CD4-positive, CD25-positive, alpha-beta regulatory T cell (primary cell): ENCODE results near the gene CFAP157. TPM values are rescaled to one million over a fixed set of nuclear protein-coding genes. Genes with fewer than 3 reads are reported as not detected.

Source experiments
- ATAC-seq, 2 donors: fragments of 150-1000 bp; cut with Tn5 transposase; one replicate each; pipeline ENCODE4 v1.10.0; 2021; ENCODE audit warnings: low read depth in 2 of 2, moderate number of reproducible peaks in 2 of 2, moderate library complexity in 1 of 2
- DNase-seq, 3 donors: peaks; one replicate each; pipeline versions ENCODE4 v3.0.0 to v3.0.0-alpha.2; 2012 to 2022; ENCODE audit warnings: mixed read lengths in 1 of 3
- H3K27ac ChIP-seq: one replicate; pipeline ENCODE4 v1.7.0; 2013; ENCODE audit warnings: mild to moderate bottlenecking, low read length; ENCODE audit not compliant: insufficient read depth, poor library complexity, severe bottlenecking
- H3K27me3 ChIP-seq: one replicate; pipeline ENCODE4 v1.7.0; 2013; ENCODE audit warnings: low read length; ENCODE audit not compliant: control insufficient read depth, insufficient read depth
- H3K36me3 ChIP-seq: one replicate; pipeline ENCODE4 v1.7.0; 2013; ENCODE audit warnings: mild to moderate bottlenecking, low read length, moderate library complexity; ENCODE audit not compliant: control insufficient read depth, insufficient read depth
- H3K4me1 ChIP-seq: 2 replicates; pipeline ENCODE4 v1.7.0; 2013; ENCODE audit warnings: mild to moderate bottlenecking, low read length; ENCODE audit not compliant: insufficient read depth, control insufficient read depth, poor library complexity, severe bottlenecking
- H3K4me3 ChIP-seq: one replicate; pipeline ENCODE4 v1.7.0; 2013; ENCODE audit warnings: low read depth, mild to moderate bottlenecking, low read length, moderate library complexity
- H3K9me3 ChIP-seq, 2 experiments: 1 replicate in 1 of 2; 2 replicates in 1 of 2; pipeline ENCODE4 v1.7.0; 2013; ENCODE audit warnings: low read length in 2 of 2, mild to moderate bottlenecking in 1 of 2, moderate library complexity in 1 of 2; ENCODE audit not compliant: control insufficient read depth in 2 of 2
- H3K27ac Mint-ChIP-seq, 3 donors: one replicate each; pipeline ENCODE4 v1.8.0; 2020 to 2022; ENCODE audit warnings: mild to moderate bottlenecking in 3 of 3, mixed read lengths in 3 of 3, moderate library complexity in 2 of 3
- H3K27me3 Mint-ChIP-seq: one replicate; pipeline ENCODE4 v1.8.0; 2022; ENCODE audit warnings: mild to moderate bottlenecking, mixed read lengths
- H3K36me3 Mint-ChIP-seq: one replicate; pipeline ENCODE4 v1.8.0; 2020; ENCODE audit warnings: mixed read lengths
- H3K4me1 Mint-ChIP-seq, 4 donors: one replicate each; pipeline ENCODE4 v1.8.0; 2020 to 2022; ENCODE audit warnings: mixed read lengths in 4 of 4, mild to moderate bottlenecking in 1 of 4
- H3K4me3 Mint-ChIP-seq, 4 donors: one replicate each; pipeline ENCODE4 v1.8.0; 2020 to 2022; ENCODE audit warnings: mild to moderate bottlenecking in 4 of 4, mixed read lengths in 4 of 4, moderate library complexity in 3 of 4
- H3K9me3 Mint-ChIP-seq, 7 donors: one replicate each; pipeline ENCODE4 v1.8.0; 2020 to 2022; ENCODE audit warnings: mixed read lengths in 7 of 7, mild to moderate bottlenecking in 3 of 7, moderate library complexity in 2 of 7
- polyA plus RNA-seq, 4 donors: library from polyadenylated mRNA; unstranded; fragments of 300-500 nt; fragmentation: Illumina TruSeq; gene quantifications; one replicate each; pipeline ENCODE4 v1.2.3, GENCODE V29; 2021
- total RNA-seq: library from RNA; stranded (reverse); gene quantifications from one replicate; pipeline ENCODE4 v1.2.3, GENCODE V29; 2022

Gene CFAP157
- not detected for total RNA-seq
- under 1 TPM; 0.20 to 0.57 (median 0.26) TPM for polyA plus RNA-seq

- Mint-ChIP-seq H3K36me3 (peaks cover 3% of the 10 kb centered on the region), H3K27ac (peak within 1 kb of the TSS in 1 of 3 donors; percentile 69), H3K4me1 (peaks cover 0 to 29% (median 5%) of the 10 kb centered on the region in 4 donors), H3K27me3 (no peaks in the 10 kb centered on the region), H3K9me3 (peaks cover 0 to 2% (median 0%) of the 10 kb centered on the region in 7 donors), H3K4me3 (peak within 1 kb of the TSS in 1 of 4 donors; percentile 82)
- H3K4me3 ChIP-seq: no peak within 1 kb of the TSS
- H3K9me3 ChIP-seq: no peaks in the 10 kb centered on the region
- H3K27ac ChIP-seq: no peak within 1 kb of the TSS
- no peaks in the 10 kb centered on the region for H3K36me3 ChIP-seq
- no peaks in the 10 kb centered on the region for H3K27me3 ChIP-seq
- DNase-seq: no peak
- ATAC-seq: no peak
- peaks cover 6% of the 10 kb centered on the region for H3K4me1 ChIP-seq
Measured at GRCh38 chr9:127706836-127707241, at the start of gene CFAP157. TSS of gene CFAP157 (plus strand) at chr9:127706988. CDS start at chr9:127707032, 44 bp downstream.

- H3K27ac ChIP-seq: no peak overlapping the region
- H3K27ac Mint-ChIP-seq: no peak overlapping the region
- ATAC-seq (no peak), DNase-seq (no peak)
- H3K4me3 Mint-ChIP-seq: no peak overlapping the region
- H3K4me3 ChIP-seq: no peak overlapping the region
- no peaks in the 10 kb centered on the region for H3K9me3 ChIP-seq
- no peaks in the 10 kb centered on the region for H3K36me3 Mint-ChIP-seq
- H3K4me1 Mint-ChIP-seq: no peaks in the 10 kb centered on the region
- H3K9me3 Mint-ChIP-seq: no peaks in the 10 kb centered on the region
- no peaks in the 10 kb centered on the region for H3K27me3 ChIP-seq
- no peaks in the 10 kb centered on the region for H3K4me1 ChIP-seq
- H3K27me3 Mint-ChIP-seq: peaks cover 43% of the 10 kb centered on the region
- H3K36me3 ChIP-seq: no peaks in the 10 kb centered on the region
Measured at GRCh38 chr9:127658428-127658827, 48.4 kb upstream of the CFAP157 start.

- DNase-seq (no peak), ATAC-seq (no peak)
- no peaks in the 10 kb centered on the region for H3K4me1 Mint-ChIP-seq
- H3K9me3 ChIP-seq: no peaks in the 10 kb centered on the region
- peaks cover 39% of the 10 kb centered on the region for H3K27me3 Mint-ChIP-seq
- no peak overlapping the region for H3K4me3 Mint-ChIP-seq
- H3K4me3 ChIP-seq: no peak overlapping the region
- no peak overlapping the region for H3K27ac ChIP-seq
- no peaks in the 10 kb centered on the region for H3K27me3 ChIP-seq
- H3K4me1 ChIP-seq: no peaks in the 10 kb centered on the region
- H3K36me3 Mint-ChIP-seq: peaks cover 9% of the 10 kb centered on the region
- no peaks in the 10 kb centered on the region for H3K9me3 Mint-ChIP-seq
- H3K27ac Mint-ChIP-seq: no peak overlapping the region
- H3K36me3 ChIP-seq: no peaks in the 10 kb centered on the region
Measured at GRCh38 chr9:127660886-127661741, 45.7 kb upstream of the CFAP157 start.

- Histone ChIP-seq H3K27ac (no peak overlapping the region), H3K4me3 (no peak overlapping the region), H3K36me3 (no peaks in the 10 kb centered on the region), H3K9me3 (no peaks in the 10 kb centered on the region), H3K27me3 (no peaks in the 10 kb centered on the region), H3K4me1 (no peaks in the 10 kb centered on the region)
- Mint-ChIP-seq H3K4me1 (no peaks in the 10 kb centered on the region), H3K27me3 (peaks cover 35% of the 10 kb centered on the region), H3K4me3 (no peak overlapping the region), H3K36me3 (peaks cover 9% of the 10 kb centered on the region), H3K27ac (no peak overlapping the region), H3K9me3 (no peaks in the 10 kb centered on the region)
- DNase-seq: no peak
- ATAC-seq: no peak
Measured at GRCh38 chr9:127662617-127663016, 44.2 kb upstream of the CFAP157 start.

GRCh38 chr9:127664324-127664677 lies 42.5 kb upstream of the CFAP157 start:
- Histone ChIP-seq H3K4me3 (no peak overlapping the region), H3K27me3 (no peaks in the 10 kb centered on the region), H3K27ac (no peak overlapping the region), H3K4me1 (no peaks in the 10 kb centered on the region), H3K36me3 (no peaks in the 10 kb centered on the region), H3K9me3 (no peaks in the 10 kb centered on the region)
- Mint-ChIP-seq H3K36me3 (peaks cover 9% of the 10 kb centered on the region), H3K4me3 (no peak overlapping the region), H3K27ac (no peak overlapping the region), H3K27me3 (peaks cover 33% of the 10 kb centered on the region), H3K4me1 (no peaks in the 10 kb centered on the region), H3K9me3 (no peaks in the 10 kb centered on the region)
- ATAC-seq: no peak
- DNase-seq: no peak

GRCh38 chr9:127664678-127665507 lies 41.9 kb upstream of the CFAP157 start:
- H3K4me3 Mint-ChIP-seq: no peak overlapping the region
- Histone ChIP-seq H3K27me3 (no peaks in the 10 kb centered on the region), H3K36me3 (no peaks in the 10 kb centered on the region), H3K4me1 (no peaks in the 10 kb centered on the region), H3K9me3 (no peaks in the 10 kb centered on the region), H3K4me3 (no peak overlapping the region), H3K27ac (no peak overlapping the region)
- H3K4me1 Mint-ChIP-seq: no peaks in the 10 kb centered on the region
- H3K9me3 Mint-ChIP-seq: no peaks in the 10 kb centered on the region
- no peak for ATAC-seq
- DNase-seq: no peak
- H3K27me3 Mint-ChIP-seq: peaks cover 27% of the 10 kb centered on the region
- H3K27ac Mint-ChIP-seq: no peak overlapping the region
- peaks cover 9% of the 10 kb centered on the region for H3K36me3 Mint-ChIP-seq

GRCh38 chr9:127667127-127667844 lies 39.5 kb upstream of the CFAP157 start:
- Histone ChIP-seq H3K27ac (no peak overlapping the region), H3K4me1 (no peaks in the 10 kb centered on the region), H3K4me3 (no peak overlapping the region), H3K27me3 (no peaks in the 10 kb centered on the region), H3K36me3 (no peaks in the 10 kb centered on the region), H3K9me3 (no peaks in the 10 kb centered on the region)
- Mint-ChIP-seq H3K36me3 (peaks cover 9% of the 10 kb centered on the region), H3K4me1 (no peaks in the 10 kb centered on the region), H3K27me3 (peaks cover 26% of the 10 kb centered on the region), H3K4me3 (no peak overlapping the region), H3K27ac (no peak overlapping the region), H3K9me3 (no peaks in the 10 kb centered on the region)
- no peak for DNase-seq
- ATAC-seq: no peak
